Measurements from ENCODE around the gene CRABP2. TPM values are rescaled to one million over a fixed set of nuclear protein-coding genes. Genes with fewer than 3 reads are reported as not detected.

The CRABP2 gene
- total and polyA plus RNA-seq, 2 of the 4 experiments (the other 2 are of a cell fraction): 6.3 to 15.7 TPM

- no peak for TF ChIP-seq MAZ (IDR thresholded peaks at IDR 0.05; ENCODE audit: borderline replicate concordance, low read depth, low read length)
Measured at GRCh38 chr1:156681196-156681960, 24.0 kb downstream of the CRABP2 start (continued).

- no peak overlapping the region for H3K4me2 ChIP-seq (ENCODE audit: low read depth, low read length)
- H3K27ac ChIP-seq (ENCODE audit: insufficient read depth, low read length): no peak overlapping the region
- WGBS, 2 experiments (ENCODE audit: extremely low coverage in 2 of 2, insufficient read length in 1 of 2): no CpG with 5 or more reads among the region's 2 CpGs
- ChIA-PET POLR2A (ENCODE audit: unreplicated experiment) (no interaction called here), CTCF (interaction anchor here (0.7 to 1.4 kb wide), 2 partner anchors 9 to 23 kb away, joined by 6 to 9 read pairs; no protein-coding TSS in a partner anchor)
- H2BK120ac ChIP-seq (ENCODE audit: low read depth, low read length): no peak overlapping the region
- H4K20me1 ChIP-seq (ENCODE audit: insufficient read depth, low read length): peaks cover 12% of the 10 kb centered on the region
- no peak for ATAC-seq (ENCODE audit: low read depth)
- H2AFZ ChIP-seq (replicated peaks; ENCODE audit: low read length, poor library complexity): no peak overlapping the region
- in situ Hi-C loops (cut with MboI; ENCODE audit: low sequenced_read_pairs) (no loop called here), dilution Hi-C loops (cut with HindIII; ENCODE audit: low sequenced_read_pairs, unreplicated experiment) (no loop called here), intact Hi-C loops (cut with micrococcal nuclease) (no loop called here)
- H4K5ac ChIP-seq (ENCODE audit: low read depth, low read length): no peak overlapping the region
- TF ChIP-seq MAZ (IDR thresholded peaks at IDR 0.05; ENCODE audit: borderline replicate concordance, low read depth, low read length) (no peak), MXI1 (IDR thresholded peaks at IDR 0.05; ENCODE audit: borderline replicate concordance, low read depth, low read length) (no peak), CTCF (conservative IDR thresholded peaks at IDR 0.05; ENCODE audit: low read depth, low read length) (no peak), RCOR1 (IDR thresholded peaks at IDR 0.05; ENCODE audit: insufficient replicate concordance, low read length) (no peak)
- H3K36me3 ChIP-seq (ENCODE audit: control insufficient read depth, insufficient read depth, low read length): no peaks in the 10 kb centered on the region
- no peak overlapping the region for H2BK15ac ChIP-seq (ENCODE audit: low read depth, low read length)
- no peak overlapping the region for H3K18ac ChIP-seq (ENCODE audit: low read depth, low read length)
- H3K14ac ChIP-seq (replicated peaks; ENCODE audit: low read depth, low read length): no peak overlapping the region
- peaks cover 27% of the 10 kb centered on the region for H3K27me3 ChIP-seq (ENCODE audit: control insufficient read depth, insufficient read depth, low read length)
- H3K23ac ChIP-seq (ENCODE audit: low read depth, low read length): no peak overlapping the region
- H3K4me3 ChIP-seq (ENCODE audit: insufficient read depth, low read depth, low read length): no peak overlapping the region
- H2BK5ac ChIP-seq (ENCODE audit: low read depth, low read length, poor library complexity, severe bottlenecking): no peak overlapping the region
- no peak overlapping the region for H3K9ac ChIP-seq (ENCODE audit: low read depth, low read length)
- H3K56ac ChIP-seq (ENCODE audit: extremely low read depth, insufficient read depth, low read length): no peak overlapping the region
- no peak overlapping the region for H2AK5ac ChIP-seq (ENCODE audit: low read depth, low read length)
- no peaks in the 10 kb centered on the region for H3K9me3 ChIP-seq (ENCODE audit: control insufficient read depth, insufficient read depth, low read length)
- peaks cover 5 to 21% of the 10 kb centered on the region in 2 experiments; a peak in 3 of 4 replicates for H3K79me1 ChIP-seq (ENCODE audit: low read depth in 1 of 2, low read length in 2 of 2)
- 0 out of 2 replicates have a peak, but pooled peaks cover under 1% of the 10 kb centered on the region for H3K9me1 ChIP-seq (ENCODE audit: insufficient read depth, low read length)
- H3K4ac ChIP-seq (ENCODE audit: low read depth, low read length): no peak overlapping the region
- H3K4me1 ChIP-seq (ENCODE audit: control insufficient read depth, insufficient read depth, low read length): peaks cover 15% of the 10 kb centered on the region
- DNase-seq: no peak
- H4K91ac ChIP-seq (ENCODE audit: insufficient read depth, low read depth, low read length): no peak overlapping the region
- no peak overlapping the region for H2AK9ac ChIP-seq (replicated peaks; ENCODE audit: low read depth, low read length, poor library complexity)
- H2BK20ac ChIP-seq (ENCODE audit: low read depth, low read length): no peak overlapping the region
- H4K8ac ChIP-seq (ENCODE audit: low read depth in 2 of 2, low read length in 2 of 2): no peak overlapping the region
- BruUV-seq (replicated peaks): no TSS peak
Measured at GRCh38 chr1:156680056-156680455, 25.3 kb downstream of the CRABP2 start.
